Measurements from ENCODE around the gene PPP1R13B. TPM values are rescaled to one million over a fixed set of nuclear protein-coding genes. Genes with fewer than 3 reads are reported as not detected.

PPP1R13B gene
- total RNA-seq, 2 experiments from 2014 or later: 8.2 to 18.9 TPM

GRCh38 chr14:103894034-103894722 lies 46.8 kb upstream of the PPP1R13B start:
- no peak for TF ChIP-seq EZH2phosphoT487 (IDR thresholded peaks at IDR 0.05; ENCODE audit: borderline replicate concordance, low read depth, low read length)
- TF ChIP-seq, protein P1, sequence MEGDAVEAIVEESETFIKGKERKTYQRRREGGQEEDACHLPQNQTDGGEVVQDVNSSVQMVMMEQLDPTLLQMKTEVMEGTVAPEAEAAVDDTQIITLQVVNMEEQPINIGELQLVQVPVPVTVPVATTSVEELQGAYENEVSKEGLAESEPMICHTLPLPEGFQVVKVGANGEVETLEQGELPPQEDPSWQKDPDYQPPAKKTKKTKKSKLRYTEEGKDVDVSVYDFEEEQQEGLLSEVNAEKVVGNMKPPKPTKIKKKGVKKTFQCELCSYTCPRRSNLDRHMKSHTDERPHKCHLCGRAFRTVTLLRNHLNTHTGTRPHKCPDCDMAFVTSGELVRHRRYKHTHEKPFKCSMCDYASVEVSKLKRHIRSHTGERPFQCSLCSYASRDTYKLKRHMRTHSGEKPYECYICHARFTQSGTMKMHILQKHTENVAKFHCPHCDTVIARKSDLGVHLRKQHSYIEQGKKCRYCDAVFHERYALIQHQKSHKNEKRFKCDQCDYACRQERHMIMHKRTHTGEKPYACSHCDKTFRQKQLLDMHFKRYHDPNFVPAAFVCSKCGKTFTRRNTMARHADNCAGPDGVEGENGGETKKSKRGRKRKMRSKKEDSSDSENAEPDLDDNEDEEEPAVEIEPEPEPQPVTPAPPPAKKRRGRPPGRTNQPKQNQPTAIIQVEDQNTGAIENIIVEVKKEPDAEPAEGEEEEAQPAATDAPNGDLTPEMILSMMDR (conservative IDR thresholded peaks at IDR 0.05; ENCODE audit: low read length): no peak
- Histone ChIP-seq H3K9me2 (ENCODE audit: insufficient read depth, low read length) (no peaks in the 10 kb centered on the region), H3K9me3 (ENCODE audit: low read length) (no peaks in the 10 kb centered on the region), H3K4me3 (ENCODE audit: low read depth, low read length, poor library complexity, severe bottlenecking) (no peak overlapping the region), H4K20me1 (ENCODE audit: insufficient read depth, low read length) (no peaks in the 10 kb centered on the region), H3K4me1 (ENCODE audit: insufficient read depth, low read length, poor library complexity, severe bottlenecking) (peaks cover 5% of the 10 kb centered on the region), H3K79me2 (ENCODE audit: insufficient read depth, low read depth, low read length) (no peaks in the 10 kb centered on the region), H3K27ac (ENCODE audit: low read depth, low read length, poor library complexity, severe bottlenecking) (no peak overlapping the region), H3K4me2 (ENCODE audit: low read length) (no peak overlapping the region), H3K36me3 (ENCODE audit: insufficient read depth, low read length) (no peaks in the 10 kb centered on the region), H2AFZ (ENCODE audit: low read length) (no peak overlapping the region)
- BruUV-seq (replicated peaks): no TSS peak
- ChIA-PET POLR2A (no interaction called here), CTCF (ENCODE audit: unreplicated experiment) (no interaction called here)
- intact Hi-C loops (cut with micrococcal nuclease; ENCODE audit: unreplicated experiment): no loop called here
- DNase-seq (ENCODE audit: low spot score): no peak

GRCh38 chr14:103892247-103892646 lies 44.9 kb upstream of the PPP1R13B start:
- Histone ChIP-seq H3K4me1 (ENCODE audit: insufficient read depth, low read length, poor library complexity, severe bottlenecking) (no peaks in the 10 kb centered on the region), H3K9me2 (ENCODE audit: insufficient read depth, low read length) (no peaks in the 10 kb centered on the region), H3K4me2 (ENCODE audit: low read length) (no peak overlapping the region), H2AFZ (ENCODE audit: low read length) (no peak overlapping the region), H4K20me1 (ENCODE audit: insufficient read depth, low read length) (no peaks in the 10 kb centered on the region), H3K4me3 (ENCODE audit: low read depth, low read length, poor library complexity, severe bottlenecking) (no peak overlapping the region), H3K79me2 (ENCODE audit: insufficient read depth, low read depth, low read length) (no peaks in the 10 kb centered on the region), H3K9me3 (ENCODE audit: low read length) (no peaks in the 10 kb centered on the region), H3K36me3 (ENCODE audit: insufficient read depth, low read length) (no peaks in the 10 kb centered on the region), H3K27ac (ENCODE audit: low read depth, low read length, poor library complexity, severe bottlenecking) (no peak overlapping the region)
- intact Hi-C loops (cut with micrococcal nuclease; ENCODE audit: unreplicated experiment): no loop called here
- POLR2A ChIA-PET: interaction anchor here (0.7 kb wide), 1 partner anchor 65 kb away, joined by 3 read pairs; no protein-coding TSS in a partner anchor
- TF ChIP-seq EZH2phosphoT487 (IDR thresholded peaks at IDR 0.05; ENCODE audit: borderline replicate concordance, low read depth, low read length): no peak
- TF ChIP-seq, protein P1 (conservative IDR thresholded peaks at IDR 0.05; ENCODE audit: low read length): no peak
- CTCF ChIA-PET (ENCODE audit: unreplicated experiment): no interaction called here
- BruUV-seq (replicated peaks): no TSS peak
- DNase-seq (ENCODE audit: low spot score): no peak

DNA sequence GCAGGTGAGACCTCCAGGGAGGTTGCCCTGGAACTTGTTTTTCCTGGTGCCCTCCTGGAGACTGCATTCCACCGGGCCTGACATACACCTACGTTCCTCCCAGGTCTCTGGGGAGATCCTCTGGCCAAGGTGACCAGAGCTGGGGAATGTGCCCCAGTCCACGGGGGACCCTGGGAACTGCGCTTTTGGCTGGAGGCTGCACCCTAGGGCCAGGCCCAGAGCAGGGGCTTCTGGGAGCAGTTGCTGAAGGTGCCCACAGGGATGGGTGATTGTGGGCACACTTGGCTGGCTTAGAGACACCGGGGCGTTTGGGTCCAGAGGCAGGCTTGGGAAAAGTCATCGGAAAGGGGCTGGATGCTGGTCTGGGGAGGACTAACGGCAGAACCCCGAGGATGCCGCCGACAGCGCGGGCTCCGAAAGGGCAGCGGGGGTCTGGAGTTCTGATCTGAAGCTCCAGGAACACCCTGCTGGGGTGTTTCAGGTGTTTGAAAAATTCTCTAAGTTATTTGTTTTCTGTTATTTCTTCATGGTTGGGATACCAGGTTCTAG lies 44.4 kb upstream of the PPP1R13B start:
- Histone ChIP-seq H3K9me2 (ENCODE audit: insufficient read depth, low read length) (no peaks in the 10 kb centered on the region), H4K20me1 (ENCODE audit: insufficient read depth, low read length) (no peaks in the 10 kb centered on the region), H3K27ac (ENCODE audit: low read depth, low read length, poor library complexity, severe bottlenecking) (no peak overlapping the region), H3K4me1 (ENCODE audit: insufficient read depth, low read length, poor library complexity, severe bottlenecking) (no peaks in the 10 kb centered on the region), H3K9me3 (ENCODE audit: low read length) (no peaks in the 10 kb centered on the region), H2AFZ (ENCODE audit: low read length) (no peak overlapping the region), H3K4me3 (ENCODE audit: low read depth, low read length, poor library complexity, severe bottlenecking) (no peak overlapping the region), H3K36me3 (ENCODE audit: insufficient read depth, low read length) (no peaks in the 10 kb centered on the region), H3K4me2 (ENCODE audit: low read length) (no peak overlapping the region), H3K79me2 (ENCODE audit: insufficient read depth, low read depth, low read length) (no peaks in the 10 kb centered on the region)
- TF ChIP-seq EZH2phosphoT487 (IDR thresholded peaks at IDR 0.05; ENCODE audit: borderline replicate concordance, low read depth, low read length): no peak
- TF ChIP-seq, protein P1 (conservative IDR thresholded peaks at IDR 0.05; ENCODE audit: low read length): no peak
- ChIA-PET POLR2A (interaction anchor here (0.7 kb wide), 1 partner anchor 64 kb away, joined by 3 read pairs; no protein-coding TSS in a partner anchor), CTCF (ENCODE audit: unreplicated experiment) (no interaction called here)
- intact Hi-C loops (cut with micrococcal nuclease; ENCODE audit: unreplicated experiment): no loop called here
- no peak for DNase-seq (ENCODE audit: low spot score)
- BruUV-seq (replicated peaks): no TSS peak
